Endothelial cell of umbilical vein (primary cell): ENCODE measurements around the gene ABCA2.

ENCODE experiments used
- EZH2 ChIP-seq: IDR thresholded peaks from 2 replicates; pipeline ENCODE4 v1.6.1; 2012; ENCODE audit warnings: borderline replicate concordance, low read depth, mild to moderate bottlenecking, moderate library complexity, low read length, inconsistent platforms; ENCODE audit not compliant: severe bottlenecking
- GATA2 ChIP-seq: IDR thresholded peaks from 2 replicates; pipeline ENCODE4 v1.7.0; 2011; ENCODE audit warnings: low read depth, mild to moderate bottlenecking, moderate library complexity, mixed read lengths, low read length; ENCODE audit not compliant: insufficient read length, insufficient read depth
- POLR2A ChIP-seq: IDR thresholded peaks from 2 replicates; pipeline ENCODE4 v1.6.1; 2012; ENCODE audit warnings: low read depth, mild to moderate bottlenecking, control low read depth, low read length

DNA sequence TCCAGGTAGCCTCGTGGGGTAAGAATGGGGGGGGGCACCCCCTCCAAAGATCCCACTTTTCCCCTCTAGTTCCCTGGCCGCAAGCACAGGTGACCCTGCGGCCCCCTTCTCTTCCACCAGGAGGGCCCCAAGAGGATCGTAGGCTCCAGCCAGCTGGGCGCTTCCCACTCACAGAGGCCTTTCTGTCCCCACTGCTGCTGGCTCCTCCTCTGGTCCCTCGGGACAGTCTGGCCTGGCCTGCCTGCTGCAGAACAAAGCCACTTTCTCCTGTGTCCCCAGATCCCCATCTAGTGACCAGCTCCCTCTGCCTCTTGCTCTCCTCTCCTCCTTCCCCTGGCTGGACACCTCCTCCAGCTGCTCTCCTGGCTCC lies 42.9 kb upstream of the ABCA2 start:
- no peak for TF ChIP-seq GATA2
- TF ChIP-seq POLR2A: no peak
- TF ChIP-seq EZH2: no peak
